ENCODE results near the gene CIC. TPM values are rescaled to one million over a fixed set of nuclear protein-coding genes. Genes with fewer than 3 reads are reported as not detected.

Gene CIC
- total and polyA plus RNA-seq, 9 of the 15 experiments (the other 6 are each of a cell fraction or from before 2014, with no cell fraction given), result 0.07 to 44.7 (median 8.6) TPM

DNA sequence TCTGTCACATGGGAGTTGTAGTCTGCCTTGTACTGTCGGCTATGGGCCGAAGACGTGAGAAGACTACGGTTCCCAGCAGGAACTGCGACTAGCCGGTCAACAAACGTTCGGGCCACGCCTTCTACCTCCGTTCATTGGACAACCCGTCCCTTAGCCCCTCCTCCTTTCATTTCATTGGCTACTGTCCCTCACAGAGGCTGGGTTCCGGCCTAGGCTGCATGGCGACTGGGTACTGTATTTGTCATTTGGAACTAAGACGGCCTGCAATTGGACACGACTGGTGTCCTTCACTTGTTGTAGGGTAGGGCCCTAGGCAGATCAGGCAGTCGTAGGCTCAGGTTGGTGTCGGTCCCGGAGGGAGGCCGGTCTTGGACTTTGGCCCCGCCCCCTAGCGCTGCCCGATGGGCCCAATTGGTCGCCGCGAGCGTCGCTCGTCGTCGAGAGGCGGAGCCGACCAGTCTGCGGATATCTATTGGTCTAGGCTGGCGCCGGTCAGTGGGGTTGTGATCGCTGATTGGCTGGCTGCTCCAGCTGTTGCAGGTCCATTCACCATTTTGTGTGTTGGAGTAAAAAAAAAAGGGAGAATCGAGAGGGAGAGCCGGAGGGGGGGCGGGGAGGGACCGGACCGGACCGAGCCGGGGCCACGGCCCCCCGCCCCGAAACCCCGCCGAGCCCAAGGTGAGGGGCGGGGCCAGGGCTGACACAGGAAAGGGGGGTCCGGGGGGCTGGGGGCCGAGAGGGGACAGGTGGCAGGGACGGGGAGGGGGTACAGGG lies at the start of gene CIC (continued):
- TF ChIP-seq JUND (IDR thresholded peaks at IDR 0.05; ENCODE audit: borderline replicate concordance, low read depth, low read length) (peak; percentile 2; the same call in 1 of the 2 replicates), JUND (tag; IDR thresholded peaks at IDR 0.05; ENCODE audit: borderline replicate concordance, low read depth, low read length) (no peak; the same call in 2 of the 3 replicates), RAD51 (IDR thresholded peaks at IDR 0.05; ENCODE audit: borderline replicate concordance, low read depth) (no peak), VEZF1 (CRISPR knock-in tag; IDR thresholded peaks at IDR 0.05) (peak; percentile 86), ZNF740 (CRISPR knock-in tag; IDR thresholded peaks at IDR 0.05) (no peak), ZNF740 (tag; IDR thresholded peaks at IDR 0.05) (peak in 1 of 2 experiments; percentile 50; a peak in 1 of 4 replicates), RCOR1 (IDR thresholded peaks at IDR 0.05; ENCODE audit: borderline replicate concordance in 1 of 2, low read depth in 2 of 2, low read length in 2 of 2) (no peak), SIX5 (IDR thresholded peaks at IDR 0.05; ENCODE audit: borderline replicate concordance in 1 of 2, insufficient read depth in 1 of 2, low read depth in 1 of 2, low read length in 2 of 2) (peak; percentile 87 to 94), TAF9B (IDR thresholded peaks at IDR 0.05; ENCODE audit: partially characterized antibody) (no peak), FOXP1 (CRISPR knock-in tag; IDR thresholded peaks at IDR 0.05) (no peak), ZNF197 (CRISPR knock-in tag; IDR thresholded peaks at IDR 0.05; ENCODE audit: low read depth) (peak; percentile 76), ARID2 (IDR thresholded peaks at IDR 0.05) (no peak), FOXM1 (IDR thresholded peaks at IDR 0.05; ENCODE audit: low read depth) (peak; percentile 82), FOXM1 (CRISPR knock-in tag; IDR thresholded peaks at IDR 0.05; ENCODE audit: low read depth) (no peak), PCBP1 (IDR thresholded peaks at IDR 0.05; ENCODE audit: low read depth, low read length, poor library complexity, severe bottlenecking) (peak; percentile 61), MTA1 (IDR thresholded peaks at IDR 0.05; ENCODE audit: borderline replicate concordance) (no peak), MLLT1 (IDR thresholded peaks at IDR 0.05) (peak in 1 of 2 experiments; percentile 100; a peak in 2 of 4 replicates), SMC3 (conservative IDR thresholded peaks at IDR 0.05; ENCODE audit: insufficient read depth, low read depth, low read length) (no peak), MLX (CRISPR knock-in tag; conservative IDR thresholded peaks at IDR 0.05) (no peak), SMARCE1 (IDR thresholded peaks at IDR 0.05) (no peak), HMG20A (CRISPR knock-in tag; conservative IDR thresholded peaks at IDR 0.05) (no peak)
